Loucy (cell line): ENCODE measurements around the gene CCDC69.

Source experiments
- CTCF ChIP-seq: fragments of 200-600 bp; sonication (generic); conservative IDR thresholded peaks from 2 replicates; pipeline ENCODE4 v1.5.1; 2014; ENCODE audit warnings: mild to moderate bottlenecking, antibody characterized with exemption, low read length
- EZH2phosphoT487 ChIP-seq: fragments of 200-600 bp; IDR thresholded peaks from 2 replicates; pipeline ENCODE4 v1.6.1; 2018; ENCODE audit warnings: antibody characterized with exemption, mild to moderate bottlenecking, moderate library complexity, borderline replicate concordance

GRCh38 chr5:151195622-151196021, 28.3 kb downstream of the CCDC69 start:
- no peak for TF ChIP-seq CTCF
- no peak for TF ChIP-seq EZH2phosphoT487
